C4-2B (cell line): Measurements from ENCODE around the gene EDIL3.
"Not testable (repeated sequence)": the region's sequence is repeated elsewhere in the genome, so short reads cannot be mapped to it uniquely, and the experiment has no call there.

Source experiments
- H3K27ac ChIP-seq: fragments of 450-650 bp; 2 replicates; pipeline ENCODE4 v1.5.1; 2017
- ZFX ChIP-seq: fragments of 450-650 bp; IDR thresholded peaks from 2 replicates; pipeline ENCODE4 v1.6.1; 2017
- TF ChIP-seq, protein P1 (sequence below): fragments of 450-650 bp; conservative IDR thresholded peaks from 2 replicates; pipeline ENCODE4 v1.5.1; 2017; ENCODE audit warnings: mild to moderate bottlenecking

EDIL3 gene

DNA sequence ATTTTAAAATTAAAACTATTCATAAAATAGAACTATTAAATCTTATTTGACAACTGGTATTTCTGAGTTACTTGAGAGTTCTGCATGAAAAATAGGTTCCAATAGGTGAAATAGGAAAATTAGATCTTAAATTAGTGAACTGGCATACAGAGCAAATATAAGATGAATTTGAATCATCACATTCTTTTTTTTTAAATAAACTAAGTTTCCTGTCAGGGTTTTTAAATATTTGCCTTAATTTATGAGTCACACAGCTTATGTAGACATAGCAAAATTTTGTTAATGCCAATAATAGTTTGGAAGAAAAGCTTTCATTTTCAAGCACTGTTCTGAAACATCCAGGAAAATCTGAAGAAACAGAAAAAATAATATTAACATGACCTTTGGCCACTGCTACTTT lies 352.4 kb downstream of the EDIL3 start:
- H3K27ac ChIP-seq = no peak overlapping the region
- TF ChIP-seq, protein P1, sequence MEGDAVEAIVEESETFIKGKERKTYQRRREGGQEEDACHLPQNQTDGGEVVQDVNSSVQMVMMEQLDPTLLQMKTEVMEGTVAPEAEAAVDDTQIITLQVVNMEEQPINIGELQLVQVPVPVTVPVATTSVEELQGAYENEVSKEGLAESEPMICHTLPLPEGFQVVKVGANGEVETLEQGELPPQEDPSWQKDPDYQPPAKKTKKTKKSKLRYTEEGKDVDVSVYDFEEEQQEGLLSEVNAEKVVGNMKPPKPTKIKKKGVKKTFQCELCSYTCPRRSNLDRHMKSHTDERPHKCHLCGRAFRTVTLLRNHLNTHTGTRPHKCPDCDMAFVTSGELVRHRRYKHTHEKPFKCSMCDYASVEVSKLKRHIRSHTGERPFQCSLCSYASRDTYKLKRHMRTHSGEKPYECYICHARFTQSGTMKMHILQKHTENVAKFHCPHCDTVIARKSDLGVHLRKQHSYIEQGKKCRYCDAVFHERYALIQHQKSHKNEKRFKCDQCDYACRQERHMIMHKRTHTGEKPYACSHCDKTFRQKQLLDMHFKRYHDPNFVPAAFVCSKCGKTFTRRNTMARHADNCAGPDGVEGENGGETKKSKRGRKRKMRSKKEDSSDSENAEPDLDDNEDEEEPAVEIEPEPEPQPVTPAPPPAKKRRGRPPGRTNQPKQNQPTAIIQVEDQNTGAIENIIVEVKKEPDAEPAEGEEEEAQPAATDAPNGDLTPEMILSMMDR = no peak
- TF ChIP-seq ZFX = no peak

- TF ChIP-seq, protein P1 = no peak
- TF ChIP-seq ZFX = no peak
- H3K27ac ChIP-seq = no peak overlapping the region
Measured at GRCh38 chr5:84028093-84028492, 356.6 kb downstream of the EDIL3 start.

DNA sequence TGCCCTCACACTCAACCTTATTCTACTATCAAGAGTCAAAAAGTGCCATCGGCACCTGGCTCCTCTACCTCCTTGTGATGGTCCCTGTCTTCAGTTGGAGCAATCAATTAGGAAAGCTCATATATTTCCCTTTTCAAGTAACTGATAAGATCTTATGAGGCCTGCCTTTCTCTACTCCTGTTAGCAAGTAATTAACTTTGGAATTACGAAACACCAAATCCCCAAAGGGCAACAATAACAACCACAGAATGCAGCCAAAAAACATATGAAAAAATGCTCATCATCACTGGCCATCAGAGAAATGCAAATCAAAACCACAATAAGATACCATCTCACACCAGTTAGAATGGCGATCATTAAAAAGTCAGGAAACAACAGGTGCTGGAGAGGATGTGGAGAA lies 366.2 kb downstream of the EDIL3 start:
- not testable (repeated sequence) for H3K27ac ChIP-seq

DNA sequence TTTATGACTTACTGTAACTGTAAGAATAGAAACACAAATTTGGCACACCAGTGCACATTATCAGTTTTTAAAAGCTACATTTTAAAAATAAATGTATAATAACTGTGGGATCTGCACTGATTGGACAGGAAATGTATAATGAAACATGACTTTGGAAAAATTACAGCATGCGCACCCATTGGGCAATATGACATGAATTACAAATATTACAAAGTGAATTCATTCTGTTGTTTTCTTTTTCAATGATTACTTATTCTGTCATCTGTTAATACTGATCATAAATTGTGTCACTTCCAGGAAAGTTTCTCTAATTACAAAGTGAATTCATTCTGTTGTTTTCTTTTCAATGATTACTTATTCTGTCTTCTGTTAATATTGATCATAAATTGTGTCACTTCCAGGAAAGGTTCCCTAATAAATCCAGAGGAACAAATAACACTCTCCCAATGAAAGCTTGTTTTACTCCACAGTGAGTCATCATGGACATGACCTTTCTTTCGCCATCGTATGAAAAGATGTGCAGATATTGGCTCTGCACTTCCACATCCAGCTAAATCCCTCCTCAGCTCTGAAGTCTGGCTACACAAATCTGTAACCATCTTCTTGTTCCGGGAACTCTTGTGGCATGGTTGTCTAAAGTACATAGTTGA lies 367.0 kb downstream of the EDIL3 start:
- TF ChIP-seq, protein P1 = no peak
- TF ChIP-seq ZFX = no peak
- no peak overlapping the region for H3K27ac ChIP-seq

DNA sequence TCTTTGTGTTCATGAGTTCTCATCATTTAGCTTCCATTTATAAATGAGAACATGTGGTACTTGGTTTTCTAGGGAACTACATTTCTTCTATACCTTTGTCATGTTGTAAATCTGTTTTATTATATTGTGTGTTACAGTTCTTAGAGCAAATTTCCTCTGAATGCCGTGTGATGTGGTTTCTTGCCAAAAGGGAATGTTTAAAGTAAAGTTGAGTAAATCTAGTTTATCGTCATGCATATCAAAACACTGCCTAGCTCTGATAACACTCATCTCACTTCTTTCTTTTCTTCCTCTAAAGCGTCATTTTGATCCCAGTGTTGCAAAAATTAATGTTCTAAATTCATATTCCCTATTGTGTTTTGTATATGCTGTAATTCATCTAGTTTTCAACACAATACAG lies 368.6 kb downstream of the EDIL3 start:
- H3K27ac ChIP-seq = no peak overlapping the region
- TF ChIP-seq, protein P1 = no peak
- no peak for TF ChIP-seq ZFX

- TF ChIP-seq, protein P1 = no peak
- no peak for TF ChIP-seq ZFX
- H3K27ac ChIP-seq = no peak overlapping the region
Measured at GRCh38 chr5:84014966-84015365, 369.7 kb downstream of the EDIL3 start.

DNA sequence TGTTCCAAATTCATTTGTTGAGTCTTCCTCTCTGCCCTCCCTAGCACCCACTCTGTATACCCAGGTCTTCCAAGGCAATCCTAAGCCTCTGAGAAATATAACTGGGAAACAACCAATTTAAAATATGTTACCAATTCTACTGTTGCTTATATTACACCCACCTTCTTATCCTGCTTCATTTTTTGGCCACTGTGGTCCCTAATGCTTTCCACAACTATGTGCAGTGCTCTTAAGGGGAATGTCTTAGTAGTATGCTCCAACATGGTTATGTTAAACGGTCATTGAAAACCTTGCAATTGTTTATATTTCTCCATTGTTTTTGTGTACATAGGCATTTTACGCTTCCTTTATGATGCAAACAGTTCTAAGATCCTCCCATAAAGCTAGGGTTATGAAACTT lies 390.9 kb downstream of the EDIL3 start:
- no peak overlapping the region for H3K27ac ChIP-seq
- TF ChIP-seq ZFX = no peak
- TF ChIP-seq, protein P1 = no peak

- no peak for TF ChIP-seq ZFX
- TF ChIP-seq, protein P1 = no peak
- no peak overlapping the region for H3K27ac ChIP-seq
Measured at GRCh38 chr5:83991566-83992224, 393.0 kb downstream of the EDIL3 start.
